ENCODE data around the gene SPINK1. TPM values are rescaled to one million over a fixed set of nuclear protein-coding genes. Genes with fewer than 3 reads are reported as not detected.
"Not testable (repeated sequence)": the region's sequence is repeated elsewhere in the genome, so short reads cannot be mapped to it uniquely, and the experiment has no call there.

The SPINK1 gene, protein sequence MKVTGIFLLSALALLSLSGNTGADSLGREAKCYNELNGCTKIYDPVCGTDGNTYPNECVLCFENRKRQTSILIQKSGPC
- not detected for total RNA-seq

DNA sequence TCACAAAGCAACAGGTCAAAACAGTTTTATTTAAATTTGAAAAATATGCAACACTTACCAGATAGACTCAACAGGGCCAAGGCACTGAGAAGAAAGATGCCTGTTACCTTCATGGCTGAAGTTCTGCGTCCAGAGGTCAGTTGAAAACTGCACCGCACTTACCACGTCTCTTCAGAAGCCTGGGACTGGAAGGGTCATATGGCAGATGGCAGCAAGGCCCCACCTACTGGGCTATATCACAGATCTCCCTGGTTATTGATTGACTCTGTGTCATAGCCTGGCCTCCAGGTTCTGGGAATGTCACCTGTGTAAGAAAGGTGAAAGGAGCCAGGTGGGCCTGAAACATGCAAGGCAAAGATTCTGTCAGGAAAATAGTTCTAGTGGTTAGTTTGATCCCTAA is at the start of gene SPINK1:
Gene SPINK1 (minus strand): TSS at position 207 of the 400 bp plus-strand sequence. CDS start 94 bp downstream, at position 113.
- no peak for DNase-seq
- Mint-ChIP-seq H3K27me3 (peaks cover 29% of the 10 kb centered on the region), H3K27ac (no peak within 1 kb of the TSS), H3K9me3 (no peaks in the 10 kb centered on the region), H3K4me3 (no peak within 1 kb of the TSS), H3K4me1 (no peaks in the 10 kb centered on the region), H3K36me3 (ENCODE audit: low read depth) (no peaks in the 10 kb centered on the region)
- ChIA-PET POLR2A (no interaction called here), CTCF (no interaction called here)

DNA sequence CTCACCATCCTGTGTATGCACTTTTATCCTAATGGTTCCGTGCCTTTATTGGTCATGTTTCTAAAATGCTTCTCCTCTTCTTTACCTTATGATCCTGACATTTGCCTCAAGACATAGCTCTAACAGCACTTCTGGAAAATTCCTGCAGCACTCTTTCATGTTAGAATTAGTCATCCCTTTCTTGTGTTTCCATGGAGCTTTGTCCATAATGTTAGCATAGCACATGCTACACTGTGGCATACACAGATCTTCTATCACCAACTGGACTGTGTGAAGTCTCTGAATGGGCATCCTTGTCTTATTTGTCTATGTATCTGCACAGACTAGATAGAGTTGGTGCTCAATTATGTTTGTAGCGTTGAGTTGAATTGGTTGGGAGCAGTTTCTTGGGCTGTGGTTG is 49.0 kb upstream of the SPINK1 start:
- Mint-ChIP-seq H3K4me1 (no peaks in the 10 kb centered on the region), H3K4me3 (no peak overlapping the region), H3K27ac (no peak overlapping the region), H3K36me3 (ENCODE audit: low read depth) (no peaks in the 10 kb centered on the region), H3K9me3 (no peaks in the 10 kb centered on the region), H3K27me3 (peaks cover 8% of the 10 kb centered on the region)
- ChIA-PET CTCF (no interaction called here), POLR2A (no interaction called here)
- no peak for DNase-seq

DNA sequence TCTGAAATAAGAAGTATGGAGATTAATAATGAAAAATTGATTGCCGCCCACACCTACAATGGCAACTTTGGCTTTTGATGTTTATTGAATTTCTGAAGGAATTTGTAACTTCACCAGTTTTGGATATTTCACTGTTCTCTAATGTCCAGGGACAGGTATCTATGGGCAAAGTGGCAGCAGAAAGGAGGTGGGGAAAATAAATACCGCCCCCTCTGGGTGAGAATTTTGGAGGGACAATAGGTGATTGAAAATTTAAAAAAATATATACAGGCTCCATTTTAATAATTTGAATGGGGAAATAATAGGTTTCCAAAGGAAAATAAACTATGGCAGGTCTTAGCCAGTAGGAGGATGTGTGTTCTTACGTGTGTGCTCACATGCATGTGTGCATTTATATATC is 48.3 kb upstream of the SPINK1 start:
- no peaks in the 10 kb centered on the region for H3K36me3 Mint-ChIP-seq (ENCODE audit: low read depth)
- POLR2A ChIA-PET = no interaction called here

DNA sequence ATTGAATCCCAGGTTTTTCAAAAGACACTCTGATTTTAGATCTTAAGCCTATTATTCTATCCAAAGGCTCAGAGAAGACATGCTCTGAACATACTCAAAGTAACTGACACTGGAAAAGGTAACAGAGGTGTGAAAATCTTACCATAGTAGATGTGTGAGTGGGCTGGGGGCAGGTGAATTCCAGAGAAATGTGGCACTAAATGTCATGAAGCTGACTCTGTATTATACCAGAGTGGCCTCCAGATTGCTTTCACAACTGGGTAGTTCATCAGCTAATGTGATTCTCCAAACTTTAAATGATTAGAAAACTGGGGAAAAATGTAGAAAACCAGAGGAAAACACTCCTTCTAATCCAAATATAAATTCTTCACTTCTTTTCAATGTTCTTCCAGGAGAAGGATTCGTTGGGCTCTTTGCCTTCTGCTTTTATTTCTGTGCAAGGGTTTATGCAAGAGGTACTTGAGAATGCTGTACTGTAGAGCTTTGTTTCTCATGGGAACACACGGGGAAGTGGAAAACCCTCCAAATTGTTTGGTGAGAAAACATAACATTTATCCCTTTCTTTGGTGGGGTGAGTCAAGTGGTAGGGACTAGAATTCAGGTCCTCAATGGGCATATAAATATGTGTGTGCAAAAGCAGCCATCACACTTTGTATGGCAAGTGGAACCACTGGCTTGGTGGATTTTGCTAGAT is 46.7 kb upstream of the SPINK1 start, which contains the start of gene SCGB3A2:
Gene SCGB3A2 (plus strand): TSS at position 646 of the 694 bp plus-strand sequence. CDS start 93 bp downstream, outside the sequence.
- CTCF ChIA-PET = no interaction called here
- H3K4me3 Mint-ChIP-seq = no peak within 1 kb of the TSS
- H3K36me3 Mint-ChIP-seq (ENCODE audit: low read depth) = no peaks in the 10 kb centered on the region
- H3K9me3 Mint-ChIP-seq = no peaks in the 10 kb centered on the region
- no peak for DNase-seq
- H3K27me3 Mint-ChIP-seq = peaks cover 4% of the 10 kb centered on the region
- no peaks in the 10 kb centered on the region for H3K4me1 Mint-ChIP-seq
- no peak within 1 kb of the TSS for H3K27ac Mint-ChIP-seq
- POLR2A ChIA-PET = no interaction called here

More for the DNA sequence above, 48.3 kb upstream of the SPINK1 start:
- H3K4me3 Mint-ChIP-seq = no peak overlapping the region
- no peak for DNase-seq
- CTCF ChIA-PET = no interaction called here
- H3K27ac Mint-ChIP-seq = no peak overlapping the region
- H3K4me1 Mint-ChIP-seq = no peaks in the 10 kb centered on the region
- H3K27me3 Mint-ChIP-seq = peaks cover 6% of the 10 kb centered on the region
- H3K9me3 Mint-ChIP-seq = no peaks in the 10 kb centered on the region

DNA sequence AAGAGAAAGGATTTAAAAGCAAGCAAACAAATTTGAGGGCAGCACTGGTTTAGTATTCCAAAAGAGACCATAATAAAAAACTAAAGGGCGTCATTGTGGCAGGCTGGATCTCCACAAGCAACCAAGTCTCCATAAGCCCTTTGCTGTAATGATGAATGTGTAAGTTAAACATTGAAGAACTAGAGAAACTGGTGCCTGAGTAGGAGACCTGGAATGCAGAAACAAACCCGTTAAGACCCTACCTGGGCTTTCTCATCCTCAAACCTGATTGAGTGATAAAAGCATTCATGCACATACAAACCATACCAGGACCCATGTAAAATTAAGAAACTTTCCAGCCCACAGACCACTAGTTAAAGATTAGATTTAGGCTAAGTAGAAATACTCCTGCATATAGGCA is 45.2 kb upstream of the SPINK1 start:
- Mint-ChIP-seq H3K9me3 (no peaks in the 10 kb centered on the region), H3K27ac (no peak overlapping the region), H3K27me3 (peaks cover 4% of the 10 kb centered on the region), H3K36me3 (ENCODE audit: low read depth) (no peaks in the 10 kb centered on the region), H3K4me3 (no peak overlapping the region), H3K4me1 (no peaks in the 10 kb centered on the region)
- no peak for DNase-seq
- ChIA-PET POLR2A (no interaction called here), CTCF (no interaction called here)

DNA sequence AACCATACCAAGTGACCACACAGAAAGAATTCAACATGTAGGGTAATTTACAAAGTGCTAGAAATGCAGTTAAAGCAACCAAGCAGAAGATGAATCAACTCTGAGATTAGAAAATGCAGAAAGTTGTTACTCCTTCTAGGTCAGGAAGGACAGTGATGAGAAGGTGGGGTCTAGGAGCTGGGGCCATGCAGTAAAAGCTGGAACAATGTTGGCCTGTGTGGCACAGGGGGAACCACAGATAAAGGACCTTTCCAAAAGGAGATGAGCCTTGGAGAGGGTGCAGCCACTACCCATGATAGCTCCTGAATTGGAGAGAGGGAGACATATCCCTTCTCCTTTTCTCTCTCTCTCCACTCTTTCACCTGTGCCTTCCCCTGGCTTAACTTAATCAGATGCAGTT is 44.7 kb upstream of the SPINK1 start:
- H3K9me3 Mint-ChIP-seq = no peaks in the 10 kb centered on the region
- no peak overlapping the region for H3K4me3 Mint-ChIP-seq
- no peaks in the 10 kb centered on the region for H3K4me1 Mint-ChIP-seq
- POLR2A ChIA-PET = no interaction called here
- no peaks in the 10 kb centered on the region for H3K36me3 Mint-ChIP-seq (ENCODE audit: low read depth)
- CTCF ChIA-PET = no interaction called here
- peaks cover 4% of the 10 kb centered on the region for H3K27me3 Mint-ChIP-seq
- no peak for DNase-seq
- no peak overlapping the region for H3K27ac Mint-ChIP-seq

DNA sequence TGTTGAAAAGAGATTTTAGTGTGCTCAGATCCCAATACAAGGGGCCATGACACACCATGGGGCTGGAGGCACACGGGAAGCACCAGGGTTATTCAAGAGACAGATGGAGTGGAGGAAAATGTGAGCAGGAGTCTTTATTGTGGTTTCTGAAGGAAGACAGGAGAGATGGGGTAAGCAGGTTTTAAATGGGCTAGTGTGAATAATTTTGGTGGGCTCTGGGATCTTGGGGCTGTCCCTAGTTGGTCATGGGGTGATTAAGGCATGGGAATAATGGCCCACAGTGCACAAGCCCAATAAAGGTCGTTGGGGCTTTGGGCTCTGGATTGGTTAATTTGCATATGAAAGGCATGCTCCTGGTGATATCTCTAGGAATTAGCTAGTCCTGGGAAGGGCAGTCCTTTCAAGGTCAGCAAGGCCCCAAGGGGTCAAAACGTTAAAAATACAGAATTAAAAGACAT is 43.5 kb upstream of the SPINK1 start:
- Mint-ChIP-seq H3K9me3 (no peaks in the 10 kb centered on the region), H3K27me3 (peaks cover 4% of the 10 kb centered on the region), H3K4me1 (no peaks in the 10 kb centered on the region), H3K27ac (no peak overlapping the region), H3K4me3 (no peak overlapping the region), H3K36me3 (ENCODE audit: low read depth) (no peaks in the 10 kb centered on the region)
- no peak for DNase-seq
- ChIA-PET CTCF (no interaction called here), POLR2A (no interaction called here)

DNA sequence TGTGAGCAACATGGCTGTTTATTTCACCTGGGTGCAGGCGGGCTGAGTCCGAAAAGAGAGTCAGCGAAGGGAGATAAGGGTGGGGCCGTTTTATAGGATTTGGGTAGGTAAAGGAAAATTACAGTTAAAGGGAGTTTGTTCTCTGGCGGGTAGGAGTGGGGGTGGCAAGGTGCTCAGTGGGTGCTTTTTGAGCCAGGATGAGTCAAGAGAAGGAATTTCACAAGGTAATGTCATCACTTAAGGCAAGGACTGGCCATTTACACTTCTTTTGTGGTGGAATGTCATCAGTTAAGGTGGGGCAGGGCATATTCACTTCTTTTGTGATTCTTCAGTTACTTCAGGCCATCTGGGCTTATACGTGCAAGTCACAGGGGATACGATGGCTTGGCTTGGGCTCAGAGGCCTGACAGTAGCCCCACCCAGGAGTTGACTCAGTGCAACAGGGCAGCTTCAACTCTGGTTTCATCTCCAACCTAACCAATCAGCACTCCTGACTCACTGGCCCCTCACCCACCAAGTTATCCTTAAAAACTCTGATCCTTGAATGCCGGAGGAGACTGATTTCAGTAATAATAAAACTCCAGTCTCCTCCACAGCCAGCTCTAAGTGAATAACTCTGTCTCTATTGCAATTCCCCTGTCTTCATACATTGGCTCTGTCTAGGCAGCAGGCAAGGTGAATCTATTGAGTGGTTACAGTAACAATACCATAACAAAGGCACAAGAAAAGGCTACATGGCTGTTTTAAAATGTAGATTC is 42.8 kb upstream of the SPINK1 start:
- not testable (repeated sequence) for H3K4me3 Mint-ChIP-seq

DNA sequence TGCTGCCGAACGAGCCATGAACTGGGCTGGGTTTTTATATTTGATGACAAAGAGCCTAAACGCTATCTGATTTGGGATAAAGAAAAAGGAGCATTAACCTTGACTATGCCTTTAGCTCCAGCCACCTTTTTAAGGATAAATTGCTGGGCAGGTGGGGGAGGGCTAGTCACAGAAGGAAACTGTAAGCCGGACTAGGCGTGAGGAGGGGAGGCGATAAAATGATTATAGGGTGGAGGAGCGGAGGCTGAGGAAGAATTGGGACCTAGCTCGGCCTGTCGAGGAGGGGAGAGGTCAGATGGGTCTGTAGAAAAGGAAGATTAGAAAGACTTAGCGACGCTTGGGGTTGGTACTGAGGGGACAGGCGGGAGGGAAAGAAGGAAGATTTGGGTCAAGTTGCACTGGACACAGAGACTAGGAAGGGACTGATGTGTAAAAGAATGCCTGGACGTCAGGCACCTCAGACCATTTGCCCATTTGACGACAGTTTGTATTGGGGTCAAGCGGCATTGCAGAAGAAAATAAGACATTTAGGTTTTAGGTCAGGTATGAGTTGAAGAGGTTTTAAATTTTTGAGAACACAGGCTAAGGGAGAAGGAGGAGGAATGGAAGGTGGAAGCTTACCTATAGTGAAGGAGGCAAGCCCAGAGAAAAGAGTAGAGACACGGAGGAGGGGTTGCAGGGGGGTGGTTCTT is 41.4 kb upstream of the SPINK1 start:
- DNase-seq; H3K27ac Mint-ChIP-seq; H3K36me3 Mint-ChIP-seq (ENCODE audit: low read depth); H3K9me3 Mint-ChIP-seq; CTCF ChIA-PET; POLR2A ChIA-PET; H3K4me3 Mint-ChIP-seq; H3K4me1 Mint-ChIP-seq; H3K27me3 Mint-ChIP-seq: not testable (repeated sequence)

More for the DNA sequence above, 42.8 kb upstream of the SPINK1 start:
- DNase-seq; H3K27ac Mint-ChIP-seq; H3K9me3 Mint-ChIP-seq; H3K4me1 Mint-ChIP-seq; POLR2A ChIA-PET; CTCF ChIA-PET; H3K27me3 Mint-ChIP-seq; H3K36me3 Mint-ChIP-seq (ENCODE audit: low read depth): not testable (repeated sequence)

DNA sequence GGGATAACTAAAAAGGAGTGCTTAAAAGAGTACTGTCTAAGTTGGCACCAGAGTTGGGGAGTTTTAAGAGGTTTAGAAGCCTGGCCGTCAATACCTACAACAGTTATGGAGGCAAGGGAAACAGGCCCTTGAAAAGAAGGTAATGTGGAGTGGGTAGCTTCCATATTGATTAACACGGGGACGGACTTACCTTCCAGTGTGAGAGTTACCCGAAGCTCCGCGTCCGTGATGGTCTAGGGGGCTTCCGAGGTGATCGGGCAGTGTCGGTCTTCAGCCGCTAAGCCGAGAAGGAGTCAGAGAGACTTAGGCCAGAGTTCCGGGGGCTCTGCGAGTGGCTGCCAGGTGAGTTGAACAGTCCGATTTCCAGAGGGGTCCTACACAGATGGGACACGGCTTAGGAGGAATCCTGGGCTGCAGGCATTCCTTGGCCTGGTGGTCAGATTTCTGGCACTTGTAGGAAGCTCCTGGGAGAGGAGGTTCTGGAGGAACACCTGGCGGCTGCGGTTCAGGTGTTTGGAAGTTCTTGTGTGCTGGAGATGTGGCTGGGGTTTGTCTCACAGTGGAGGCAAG is 40.6 kb upstream of the SPINK1 start:
- H3K4me1 Mint-ChIP-seq; DNase-seq; H3K27ac Mint-ChIP-seq; POLR2A ChIA-PET; CTCF ChIA-PET; H3K27me3 Mint-ChIP-seq; H3K36me3 Mint-ChIP-seq (ENCODE audit: low read depth); H3K9me3 Mint-ChIP-seq; H3K4me3 Mint-ChIP-seq: not testable (repeated sequence)

DNA sequence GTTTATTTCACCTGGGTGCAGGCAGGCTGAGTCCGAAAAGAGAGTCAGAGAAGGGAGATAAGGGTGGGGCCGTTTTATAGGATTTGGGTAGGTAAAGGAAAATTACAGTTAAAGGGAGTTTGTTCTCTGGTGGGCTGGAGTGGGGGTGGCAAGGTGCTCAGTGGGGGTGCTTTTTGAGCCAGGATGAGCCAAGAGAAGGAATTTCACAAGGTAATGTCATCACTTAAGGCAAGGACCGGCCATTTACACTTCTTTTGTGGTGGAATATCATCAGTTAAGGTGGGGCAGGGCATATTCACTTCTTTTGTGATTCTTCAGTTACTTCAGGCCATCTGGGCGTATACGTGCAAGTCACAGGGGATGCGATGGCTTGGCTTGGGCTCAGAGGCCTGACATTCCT is 38.4 kb upstream of the SPINK1 start:
- H3K27ac Mint-ChIP-seq; H3K9me3 Mint-ChIP-seq; H3K36me3 Mint-ChIP-seq (ENCODE audit: low read depth); DNase-seq; H3K27me3 Mint-ChIP-seq; H3K4me1 Mint-ChIP-seq; POLR2A ChIA-PET; CTCF ChIA-PET; H3K4me3 Mint-ChIP-seq: not testable (repeated sequence)

DNA sequence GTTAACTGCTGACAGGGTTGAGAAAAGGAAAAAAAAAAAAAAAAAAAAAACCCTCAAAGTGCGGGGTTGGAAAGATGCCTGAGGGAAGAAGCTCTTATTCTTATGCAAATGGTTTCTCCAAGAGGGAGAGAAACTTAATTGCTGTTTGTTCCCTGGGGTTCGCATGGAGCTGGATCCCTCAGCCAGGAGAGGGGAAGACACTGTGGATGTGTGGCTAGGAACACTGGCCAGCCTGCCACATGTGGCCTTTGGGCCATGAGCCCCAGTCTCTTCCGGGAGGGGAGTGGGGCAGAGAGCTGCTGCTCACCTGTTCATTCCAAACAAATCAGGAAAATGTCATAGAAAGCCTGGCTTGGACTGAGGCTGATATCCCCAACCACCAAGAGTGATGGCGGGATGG is 37.6 kb upstream of the SPINK1 start:
- DNase-seq = no peak
- POLR2A ChIA-PET = no interaction called here
- Mint-ChIP-seq H3K27me3 (no peaks in the 10 kb centered on the region), H3K4me1 (no peaks in the 10 kb centered on the region), H3K36me3 (ENCODE audit: low read depth) (no peaks in the 10 kb centered on the region), H3K4me3 (no peak overlapping the region), H3K27ac (no peak overlapping the region), H3K9me3 (no peaks in the 10 kb centered on the region)
- CTCF ChIA-PET = no interaction called here

DNA sequence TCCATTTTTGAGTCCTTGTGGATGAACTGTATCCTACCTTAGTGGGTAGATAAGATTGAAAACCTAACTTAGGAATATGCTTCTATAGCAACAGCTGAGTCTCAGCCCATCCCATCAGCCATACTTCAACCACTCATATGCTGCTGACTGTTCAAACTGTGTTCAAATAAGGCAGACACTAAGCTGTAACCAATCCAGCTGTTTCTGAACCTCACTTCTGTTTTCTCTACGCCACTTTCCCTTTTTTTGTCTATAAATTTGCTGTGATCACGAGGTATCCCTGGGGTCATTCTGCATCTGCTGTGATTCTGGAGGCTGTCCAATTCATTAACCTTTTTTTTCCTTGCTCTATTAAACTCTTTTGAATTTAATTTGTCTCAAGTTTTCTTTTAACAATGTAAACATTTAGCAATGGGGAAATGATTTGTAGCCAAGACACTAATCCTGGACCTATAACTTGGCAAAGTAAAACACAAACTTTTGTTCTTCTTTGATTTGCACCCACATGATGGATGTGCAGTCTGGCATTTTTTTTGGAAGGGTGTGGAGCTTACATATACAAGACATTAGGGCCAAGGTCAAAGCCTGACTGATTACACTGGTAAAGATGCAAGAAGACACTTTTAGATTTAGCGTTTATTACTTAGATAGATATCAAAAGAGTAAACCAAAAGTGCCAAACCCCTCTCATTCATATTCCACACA is 32.1 kb upstream of the SPINK1 start:
- no peaks in the 10 kb centered on the region for H3K27me3 Mint-ChIP-seq
- CTCF ChIA-PET = no interaction called here
- POLR2A ChIA-PET = no interaction called here

More for the DNA sequence above, 32.1 kb upstream of the SPINK1 start:
- DNase-seq = no peak
- Mint-ChIP-seq H3K4me1 (no peaks in the 10 kb centered on the region), H3K4me3 (no peak overlapping the region), H3K9me3 (no peaks in the 10 kb centered on the region), H3K27ac (no peak overlapping the region), H3K36me3 (ENCODE audit: low read depth) (no peaks in the 10 kb centered on the region)

All from activated CD4-positive, alpha-beta T cell treated with anti-CD3 and anti-CD28 coated beads, Interleukin-2, amount 10 ng/mL, durations not matched to agents 7 days and 5 days (primary cell).